Skeletal muscle tissue (tissue), 4 donors: ENCODE measurements around the gene ITGA7. TPM values are rescaled to one million over a fixed set of nuclear protein-coding genes. Genes with fewer than 3 reads are reported as not detected.

Experiments
- H3K27ac ChIP-seq: one replicate; pipeline ENCODE4 v1.7.0; 2013; ENCODE audit warnings: mild to moderate bottlenecking, low read depth, low read length, inconsistent platforms
- H3K27me3 ChIP-seq, 3 donors: one replicate each; pipeline ENCODE4 v1.7.0; 2013; ENCODE audit warnings: low read length in 3 of 3; ENCODE audit not compliant: control insufficient read depth in 3 of 3, insufficient read depth in 3 of 3
- H3K36me3 ChIP-seq, 3 donors: one replicate each; pipeline ENCODE4 v1.7.0; 2013; ENCODE audit warnings: low read length in 3 of 3; ENCODE audit not compliant: control insufficient read depth in 3 of 3, insufficient read depth in 3 of 3
- H3K4me1 ChIP-seq, 3 donors: one replicate each; pipeline ENCODE4 v1.7.0; 2013; ENCODE audit warnings: low read length in 3 of 3, mild to moderate bottlenecking in 3 of 3; ENCODE audit not compliant: control insufficient read depth in 3 of 3, insufficient read depth in 3 of 3
- H3K4me3 ChIP-seq, 3 donors: one replicate each; pipeline ENCODE4 v1.7.0; 2013; ENCODE audit warnings: low read length in 3 of 3
- H3K9ac ChIP-seq, 3 donors: one replicate each; pipeline ENCODE4 v1.7.0; 2013; ENCODE audit warnings: low read length in 3 of 3, mild to moderate bottlenecking in 3 of 3, moderate library complexity in 2 of 3, low read depth in 1 of 3
- H3K9me3 ChIP-seq, 3 donors: one replicate each; pipeline ENCODE4 v1.7.0; 2013; ENCODE audit warnings: low read length in 3 of 3; ENCODE audit not compliant: control insufficient read depth in 3 of 3
- total RNA-seq: library from RNA; depleted of rRNA; stranded (reverse); fragments of >200 nt; gene quantifications from one replicate; pipeline ENCODE4 v1.2.3, GENCODE V29; 2014
- donor health status: Osteomylitis.

Gene ITGA7
- total RNA-seq, 1 donor from 2014 or later: 123 TPM

DNA sequence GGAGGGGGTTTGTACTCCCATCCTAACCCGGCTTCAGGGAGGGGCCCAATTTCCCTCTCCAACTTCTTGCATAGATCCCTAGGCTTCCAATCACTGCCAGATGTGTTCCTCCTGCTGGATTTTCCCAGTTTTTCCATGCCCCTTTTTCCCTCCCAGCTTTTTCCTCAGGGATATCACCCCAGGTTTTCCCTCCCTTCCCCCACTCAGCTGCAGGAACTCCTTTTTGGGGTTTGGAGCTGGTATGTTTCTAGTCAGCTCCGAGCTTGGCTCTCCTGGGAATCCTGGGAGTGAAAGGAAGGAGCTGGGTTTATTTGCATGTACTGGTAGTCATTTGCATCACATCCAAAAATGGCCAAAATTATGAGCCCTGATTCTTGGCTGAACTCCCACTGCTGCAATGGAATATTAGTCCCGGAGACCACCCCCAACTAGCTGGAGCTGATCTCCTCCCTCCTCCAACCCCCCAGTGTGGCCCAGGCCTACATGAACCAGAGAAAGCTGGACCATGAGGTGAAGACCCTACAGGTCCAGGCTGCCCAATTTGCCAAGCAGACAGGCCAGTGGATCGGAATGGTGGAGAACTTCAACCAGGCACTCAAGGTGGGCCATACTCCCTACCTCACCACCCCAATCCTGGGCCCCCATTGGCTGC is 11.0 kb upstream of the ITGA7 start:
- H3K9ac ChIP-seq: peak overlapping the region; percentile 79 to 90 (median 89)
- peak overlapping the region in 2 of 3 donors; percentile 49 to 51 for H3K4me3 ChIP-seq
- peaks cover 74 to 81% (median 81%) of the 10 kb centered on the region in 3 donors for H3K4me1 ChIP-seq
- H3K27ac ChIP-seq: peak overlapping the region; percentile 91
- peaks cover 0 to 10% (median 4%) of the 10 kb centered on the region in 3 donors for H3K36me3 ChIP-seq
- no peaks in the 10 kb centered on the region for H3K27me3 ChIP-seq
- H3K9me3 ChIP-seq: no peaks in the 10 kb centered on the region

DNA sequence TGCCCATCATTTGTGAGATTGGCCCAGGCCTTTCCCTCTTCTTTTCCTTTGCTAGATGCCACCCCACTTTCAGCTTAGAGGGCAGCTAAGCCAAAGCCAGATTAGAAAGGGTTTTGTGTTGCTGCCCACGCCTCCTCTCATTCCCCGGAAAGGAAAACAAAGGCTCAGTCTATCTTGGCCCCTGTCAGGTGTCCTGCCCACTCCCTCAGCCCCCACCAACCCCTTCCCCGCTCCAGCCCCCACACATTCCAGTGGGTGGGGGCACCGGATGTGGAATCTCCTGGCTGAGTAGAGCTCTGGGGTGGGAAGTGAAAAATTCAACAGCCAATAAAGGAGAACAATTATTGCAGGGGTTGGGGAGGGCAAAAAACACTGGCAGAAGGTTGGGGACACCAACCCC is 10.3 kb upstream of the ITGA7 start:
- H3K4me3 ChIP-seq: peak overlapping the region; percentile 35 to 78 (median 51)
- H3K36me3 ChIP-seq: peaks cover 0 to 5% (median 2%) of the 10 kb centered on the region in 3 donors
- peak overlapping the region; percentile 61 to 90 (median 89) for H3K9ac ChIP-seq
- no peaks in the 10 kb centered on the region for H3K27me3 ChIP-seq
- H3K9me3 ChIP-seq: no peaks in the 10 kb centered on the region
- H3K27ac ChIP-seq: peak overlapping the region; percentile 91
- H3K4me1 ChIP-seq: peaks cover 73 to 83% (median 79%) of the 10 kb centered on the region in 3 donors

DNA sequence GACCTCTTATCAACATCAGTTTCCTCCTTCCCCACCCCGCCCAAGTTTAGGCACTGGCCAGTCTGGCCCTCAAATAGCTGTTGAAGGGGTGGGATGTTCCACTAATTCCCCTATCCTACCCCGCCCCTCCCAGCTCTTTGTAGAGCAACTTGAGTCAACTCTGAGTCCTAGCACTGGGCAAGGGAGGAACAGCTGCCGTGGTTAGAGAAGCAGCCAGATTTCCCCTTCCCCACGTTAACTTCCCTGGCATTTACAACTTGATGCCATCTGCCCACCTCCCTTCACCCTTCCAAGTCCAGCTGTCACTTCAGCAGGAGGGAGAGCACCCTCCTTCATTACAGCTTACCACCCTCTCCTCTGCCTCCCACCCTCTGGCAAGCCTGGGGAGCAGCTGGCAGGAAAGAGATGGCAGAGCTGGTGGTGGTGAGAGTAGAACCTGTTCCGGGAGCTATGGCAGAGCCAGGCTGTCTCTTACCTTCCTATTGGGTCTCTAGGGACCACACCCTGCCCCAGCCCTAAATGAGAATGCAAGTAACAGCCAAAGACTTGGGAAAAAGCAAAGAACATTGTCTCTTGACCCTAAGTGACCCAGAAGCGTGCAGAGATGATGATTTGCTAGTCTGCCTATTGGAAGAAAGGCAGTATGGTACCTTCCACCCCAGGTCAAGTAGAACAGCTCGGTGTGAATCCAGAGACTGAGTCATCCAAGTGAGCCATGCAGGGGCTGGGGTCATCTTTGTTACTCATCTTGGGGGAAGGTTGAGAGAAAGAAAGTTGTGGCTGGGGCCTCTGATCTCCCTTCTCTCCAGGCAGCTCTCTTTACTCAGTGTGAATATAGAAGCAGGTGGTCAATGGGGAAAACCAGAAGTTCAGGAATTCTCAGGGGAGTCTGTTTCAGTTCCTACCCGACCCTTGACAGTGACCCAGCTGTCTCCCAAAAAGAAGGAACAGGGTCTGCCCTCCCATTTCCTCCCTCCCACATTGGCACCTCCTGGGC is 9.6 kb upstream of the ITGA7 start:
- Histone ChIP-seq H3K27me3 (no peaks in the 10 kb centered on the region), H3K4me3 (peak overlapping the region; percentile 78 to 84 (median 82)), H3K9ac (peak overlapping the region; percentile 86 to 90 (median 89)), H3K9me3 (no peaks in the 10 kb centered on the region), H3K4me1 (peaks cover 80 to 87% (median 81%) of the 10 kb centered on the region in 3 donors), H3K27ac (peak overlapping the region; percentile 91), H3K36me3 (peaks cover 0 to 5% (median 2%) of the 10 kb centered on the region in 3 donors)

DNA sequence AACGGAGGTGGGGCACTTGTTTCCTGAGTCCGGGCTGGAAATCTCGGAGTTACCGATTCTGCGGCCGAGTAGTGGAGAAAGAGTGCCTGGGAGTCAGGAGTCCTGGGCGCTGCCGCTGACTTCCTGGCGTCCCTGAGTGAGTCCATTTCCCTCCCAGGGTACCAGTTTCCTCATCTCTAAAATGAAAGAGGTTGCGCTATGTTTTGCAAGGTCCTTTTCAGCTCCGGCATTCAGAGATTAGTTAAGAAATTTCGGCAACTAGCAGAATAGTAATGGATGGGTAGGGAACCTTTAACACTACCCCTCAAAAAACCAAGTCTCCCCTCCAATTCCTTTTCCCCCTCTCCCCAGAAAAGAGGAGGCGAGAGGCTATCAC is 8.9 kb upstream of the ITGA7 start:
- Histone ChIP-seq H3K4me1 (peaks cover 81 to 91% (median 81%) of the 10 kb centered on the region in 3 donors), H3K36me3 (peaks cover 0 to 5% (median 2%) of the 10 kb centered on the region in 3 donors)

DNA sequence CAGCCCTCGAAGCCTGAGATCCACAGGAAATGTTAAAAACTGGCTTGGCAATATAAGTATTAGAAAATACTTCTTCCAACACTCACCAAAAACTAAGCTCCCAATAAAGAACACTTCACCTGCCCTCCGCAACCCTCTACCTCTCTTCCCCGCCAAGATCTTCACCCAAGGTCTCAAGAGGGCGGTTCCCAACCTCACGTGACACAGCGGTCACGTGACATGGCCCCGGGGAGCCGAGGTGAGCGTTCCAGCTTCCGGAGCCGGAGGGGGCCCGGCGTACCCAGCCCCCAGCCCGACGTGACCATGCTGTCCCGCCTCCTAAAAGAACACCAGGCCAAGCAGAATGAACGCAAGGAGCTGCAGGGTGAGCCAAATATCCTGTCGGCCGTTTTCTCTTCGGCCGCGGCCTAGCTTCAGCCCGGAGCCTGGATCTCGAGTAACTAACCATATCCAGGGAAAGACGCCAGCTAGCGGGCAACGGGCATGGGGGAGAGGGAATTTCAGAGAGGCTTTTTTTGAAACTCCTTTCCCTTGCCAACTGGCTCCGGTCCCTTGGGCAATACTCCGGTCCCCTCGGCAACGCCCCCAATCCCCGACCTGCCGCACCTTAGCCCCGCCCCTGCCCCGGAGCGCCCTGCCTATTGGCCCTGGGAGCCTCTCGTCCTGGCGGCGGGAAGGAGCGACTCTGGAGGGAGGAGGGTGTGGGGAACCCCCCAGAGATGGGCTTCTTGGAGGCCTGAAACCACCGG is 8.3 kb upstream of the ITGA7 start, which contains the start of gene BLOC1S1:
TSS of gene BLOC1S1 (plus strand) at position 214 of the 749 bp plus-strand sequence. CDS start at position 220, 6 bp downstream.
- Histone ChIP-seq H3K27ac (peak within 1 kb of the TSS; percentile 91), H3K36me3 (peaks cover 0 to 5% (median 2%) of the 10 kb centered on the region in 3 donors), H3K27me3 (no peaks in the 10 kb centered on the region), H3K9ac (peak within 1 kb of the TSS; percentile 86 to 90 (median 89)), H3K9me3 (no peaks in the 10 kb centered on the region), H3K4me1 (peaks cover 75 to 85% (median 75%) of the 10 kb centered on the region in 3 donors), H3K4me3 (peak within 1 kb of the TSS; percentile 78 to 84 (median 82))

More for the DNA sequence above, 8.9 kb upstream of the ITGA7 start:
- H3K9ac ChIP-seq: peak overlapping the region; percentile 86 to 90 (median 89)
- no peaks in the 10 kb centered on the region for H3K27me3 ChIP-seq
- peak overlapping the region; percentile 91 for H3K27ac ChIP-seq
- no peaks in the 10 kb centered on the region for H3K9me3 ChIP-seq
- H3K4me3 ChIP-seq: peak overlapping the region; percentile 78 to 84 (median 82)

DNA sequence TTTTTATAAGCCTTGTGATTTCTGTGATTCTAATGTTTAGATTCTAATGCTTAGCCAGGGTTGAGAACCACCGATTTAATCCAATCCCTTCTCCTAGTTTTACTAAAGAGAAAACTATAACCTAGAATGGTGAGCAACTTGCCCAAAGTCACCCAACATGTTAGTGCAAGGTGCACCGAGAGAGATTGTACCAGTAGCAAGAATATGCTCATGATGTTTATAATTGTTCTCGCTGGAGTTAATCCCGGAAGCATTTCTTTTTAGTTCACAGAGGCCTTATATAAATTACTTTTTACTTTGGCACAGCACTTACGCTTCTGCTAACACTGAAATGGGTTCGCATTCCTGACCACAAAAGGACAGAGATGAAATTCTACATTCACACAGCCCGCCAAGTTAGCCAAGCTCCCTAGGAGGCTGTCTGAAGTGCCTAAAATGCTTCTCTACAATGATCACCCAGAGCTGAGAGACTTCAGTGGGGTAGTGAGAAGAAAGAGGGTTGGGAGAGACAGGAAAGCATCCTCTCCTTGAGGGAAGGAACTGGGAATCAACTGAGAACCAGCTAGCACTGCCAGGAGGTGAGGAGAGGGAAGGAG is 7.6 kb upstream of the ITGA7 start:
- Histone ChIP-seq H3K27me3 (no peaks in the 10 kb centered on the region), H3K27ac (peak overlapping the region; percentile 91), H3K9ac (peak overlapping the region; percentile 86 to 90 (median 89)), H3K9me3 (no peaks in the 10 kb centered on the region), H3K36me3 (peaks cover 0 to 5% (median 2%) of the 10 kb centered on the region in 3 donors), H3K4me1 (peaks cover 68 to 78% (median 68%) of the 10 kb centered on the region in 3 donors), H3K4me3 (peak overlapping the region; percentile 78 to 84 (median 82))

DNA sequence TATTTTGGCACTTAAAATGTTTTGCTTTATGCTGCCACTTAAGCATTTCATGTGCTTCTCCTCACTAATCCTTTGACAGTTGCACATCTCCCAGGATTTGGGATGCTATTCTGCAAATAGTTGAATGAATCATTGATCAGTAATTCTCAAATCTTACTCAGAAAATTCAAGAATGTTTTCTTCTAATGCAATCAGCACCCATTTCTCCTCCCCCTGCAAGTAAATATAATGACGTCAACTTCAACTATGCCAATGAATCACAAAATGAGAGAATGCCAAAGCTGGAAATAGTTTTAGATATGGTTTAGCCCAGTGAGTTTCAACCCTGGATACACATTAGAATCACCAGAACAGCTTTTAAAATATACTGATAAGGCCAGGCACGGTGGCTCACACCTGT is 6.0 kb upstream of the ITGA7 start:
- H3K9me3 ChIP-seq: no peaks in the 10 kb centered on the region
- H3K4me1 ChIP-seq: peaks cover 59 to 71% (median 63%) of the 10 kb centered on the region in 3 donors
- H3K27ac ChIP-seq: peak overlapping the region; percentile 88
- peaks cover 0 to 2% (median 0%) of the 10 kb centered on the region in 3 donors for H3K36me3 ChIP-seq
- H3K27me3 ChIP-seq: no peaks in the 10 kb centered on the region
- peak overlapping the region in 1 of 3 donors; percentile 85 for H3K9ac ChIP-seq
- peak overlapping the region in 2 of 3 donors; percentile 88 to 97 for H3K4me3 ChIP-seq

DNA sequence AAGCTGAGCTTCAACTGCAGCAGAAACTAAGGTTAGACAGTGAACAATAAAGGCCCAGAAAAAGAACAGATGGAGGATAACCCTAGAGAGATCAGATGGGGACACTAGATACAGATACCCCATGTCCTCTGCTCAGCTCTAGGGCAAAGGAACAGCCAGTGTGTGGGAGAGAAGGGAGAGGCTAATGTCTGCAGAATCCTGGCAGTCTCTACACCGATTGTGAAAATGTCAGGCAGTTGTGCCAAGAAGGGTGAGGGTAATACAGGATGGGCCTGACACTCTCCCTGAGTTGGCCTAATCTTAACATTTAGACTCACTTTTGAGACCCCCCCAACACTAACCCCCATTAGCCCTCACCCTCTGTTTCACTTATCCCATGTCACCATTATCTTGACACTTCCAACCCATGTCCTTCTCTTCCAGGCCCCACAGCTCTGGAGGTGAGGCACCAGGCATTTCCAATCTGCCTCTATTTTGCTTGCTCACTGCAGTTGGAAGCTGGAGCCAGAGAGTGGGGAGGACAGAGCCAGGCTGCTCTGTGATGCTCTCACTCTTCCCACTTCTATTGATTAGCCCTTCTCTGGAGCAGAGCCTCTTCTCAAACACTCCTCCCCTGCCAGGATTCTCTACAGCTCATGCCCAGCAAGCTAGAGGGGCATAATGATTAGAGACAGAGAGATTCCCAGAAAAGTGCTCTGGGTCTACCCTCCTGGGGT is 5.2 kb upstream of the ITGA7 start:
- Histone ChIP-seq H3K4me3 (peak overlapping the region; percentile 76 to 97 (median 88)), H3K27ac (peak overlapping the region; percentile 88), H3K9me3 (no peaks in the 10 kb centered on the region), H3K36me3 (peaks cover 0 to 2% (median 0%) of the 10 kb centered on the region in 3 donors), H3K4me1 (peaks cover 55 to 67% (median 59%) of the 10 kb centered on the region in 3 donors), H3K9ac (peak overlapping the region; percentile 73 to 86 (median 85)), H3K27me3 (no peaks in the 10 kb centered on the region)
